Frontal cortex (tissue), 4 donors: ENCODE measurements around the gene C1R. TPM values are rescaled to one million over a fixed set of nuclear protein-coding genes. Genes with fewer than 3 reads are reported as not detected.

ENCODE experiments used
- DNase-seq, 2 donors: peaks; one replicate each; pipeline ENCODE4 v3.0.0; 2012; ENCODE audit warnings: low spot score in 2 of 2
- FAIRE-seq: peaks from 2 replicates; lab custom pipeline; 2012; peaks lifted over from hg19 to GRCh38; lab: Jason Lieb, UNC
- total RNA-seq: library from RNA; depleted of rRNA; stranded (reverse); fragments of >200 nt; gene quantifications from one replicate; pipeline ENCODE4 v1.2.3, GENCODE V29; 2014
- donor health status: control.
- donor health status: control.
- donor health status: control.

C1R gene
- total RNA-seq, 1 donor from 2014 or later, result 3.7 TPM

- DNase-seq, result no peak
- no peak for FAIRE-seq
These were observed 10.3 kb upstream of the C1R start for GRCh38 chr12:7102582-7102981.

DNA sequence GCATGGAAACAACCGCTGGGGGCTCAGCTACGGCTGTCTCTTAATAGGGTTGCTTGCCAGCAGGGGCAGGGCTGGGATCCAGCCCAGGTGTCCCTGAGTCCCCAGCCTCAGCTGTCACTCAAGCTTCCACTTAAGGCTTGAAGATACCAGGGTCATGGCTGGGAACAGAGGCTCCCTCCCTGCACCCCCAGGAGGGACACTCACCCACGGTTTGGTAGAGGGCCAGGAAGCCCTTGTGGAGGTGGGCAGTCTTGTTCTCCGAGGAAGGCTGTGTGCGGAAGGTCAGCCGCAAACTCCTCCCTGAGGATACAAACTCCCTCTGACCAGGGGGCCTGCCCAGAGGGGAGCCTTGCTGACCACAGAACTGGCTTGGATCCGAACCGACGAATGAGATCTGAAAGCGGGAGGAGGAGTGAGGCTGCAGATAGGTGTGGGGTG is 9.5 kb upstream of the C1R start:
- no peak for FAIRE-seq
- no peak for DNase-seq

- DNase-seq, result no peak
- no peak for FAIRE-seq
These were observed 8.9 kb upstream of the C1R start for GRCh38 chr12:7101047-7101693.

DNA sequence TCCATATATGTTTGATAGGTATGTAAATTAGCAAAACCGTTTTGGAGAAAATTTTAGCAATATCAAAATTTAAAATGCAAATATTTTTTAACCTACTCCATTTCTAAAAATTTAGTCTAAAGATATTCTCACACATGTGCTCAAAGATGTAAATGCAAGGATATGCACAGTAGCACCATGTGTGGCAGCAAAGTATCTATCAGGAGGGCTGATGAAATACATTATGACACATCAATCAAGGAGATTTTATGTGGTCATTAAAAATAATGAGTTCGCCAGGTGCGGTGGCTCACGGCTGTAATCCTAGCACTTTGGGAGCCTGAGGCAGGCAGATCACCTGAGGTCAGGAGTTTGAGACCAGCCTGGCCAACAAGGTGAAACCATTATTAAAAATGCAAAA is 8.0 kb upstream of the C1R start:
- DNase-seq (no peak), FAIRE-seq (no peak)

DNA sequence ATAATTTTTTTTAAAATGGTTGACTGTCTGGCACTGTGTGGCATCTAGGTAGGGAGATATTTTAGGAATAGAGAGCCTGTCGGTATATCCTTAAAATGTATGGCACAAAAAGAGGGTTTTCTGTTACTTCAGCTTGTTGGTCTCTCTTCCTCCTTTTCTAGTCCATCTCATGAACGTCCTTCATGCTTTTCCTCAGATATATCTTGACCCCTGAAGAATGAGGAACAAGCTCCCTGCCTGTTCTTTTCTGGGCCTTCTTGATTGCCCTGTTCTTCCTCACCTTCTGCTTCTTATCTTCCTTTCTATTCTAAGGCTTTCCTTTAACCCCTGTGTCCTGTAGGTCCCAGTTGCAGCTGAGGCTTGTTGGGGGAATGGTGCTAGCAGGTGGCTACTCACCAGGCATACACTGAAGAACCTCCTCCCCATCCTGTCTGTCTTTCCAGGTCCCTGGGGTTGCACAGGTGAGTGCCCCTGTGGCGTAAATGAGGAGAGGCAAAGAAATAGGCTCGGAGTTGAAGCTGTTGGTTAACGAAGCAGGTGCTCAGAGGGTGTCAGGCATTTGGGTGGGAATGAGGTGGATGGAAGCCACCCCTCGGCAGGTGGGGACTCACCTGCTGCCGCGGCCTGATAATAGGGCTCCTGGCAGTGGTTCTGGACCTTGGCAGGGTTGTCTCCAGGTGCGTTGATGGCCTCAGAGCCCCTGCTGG is 7.2 kb upstream of the C1R start:
- FAIRE-seq (no peak), DNase-seq (no peak)

DNA sequence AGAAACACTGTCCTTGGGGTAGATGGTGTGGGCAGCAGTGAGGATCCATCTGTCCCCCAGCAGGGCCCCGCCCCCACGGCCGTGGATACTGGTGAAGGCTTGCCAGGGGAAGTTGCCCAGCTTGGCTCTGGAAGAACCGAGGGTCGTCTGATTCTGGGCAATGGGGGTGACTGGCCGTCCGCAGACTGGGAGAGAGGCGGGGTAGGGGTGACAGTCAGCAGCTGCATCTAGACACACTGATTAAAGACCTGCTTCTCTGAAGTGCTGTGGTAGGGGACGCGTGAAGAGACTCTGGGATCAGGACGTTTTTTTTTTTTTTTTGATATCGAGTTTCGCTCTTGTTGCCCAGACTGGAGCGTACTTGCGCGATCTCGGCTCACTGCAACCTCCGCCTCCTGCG is 4.7 kb upstream of the C1R start:
- DNase-seq (no peak), FAIRE-seq (no peak)

DNA sequence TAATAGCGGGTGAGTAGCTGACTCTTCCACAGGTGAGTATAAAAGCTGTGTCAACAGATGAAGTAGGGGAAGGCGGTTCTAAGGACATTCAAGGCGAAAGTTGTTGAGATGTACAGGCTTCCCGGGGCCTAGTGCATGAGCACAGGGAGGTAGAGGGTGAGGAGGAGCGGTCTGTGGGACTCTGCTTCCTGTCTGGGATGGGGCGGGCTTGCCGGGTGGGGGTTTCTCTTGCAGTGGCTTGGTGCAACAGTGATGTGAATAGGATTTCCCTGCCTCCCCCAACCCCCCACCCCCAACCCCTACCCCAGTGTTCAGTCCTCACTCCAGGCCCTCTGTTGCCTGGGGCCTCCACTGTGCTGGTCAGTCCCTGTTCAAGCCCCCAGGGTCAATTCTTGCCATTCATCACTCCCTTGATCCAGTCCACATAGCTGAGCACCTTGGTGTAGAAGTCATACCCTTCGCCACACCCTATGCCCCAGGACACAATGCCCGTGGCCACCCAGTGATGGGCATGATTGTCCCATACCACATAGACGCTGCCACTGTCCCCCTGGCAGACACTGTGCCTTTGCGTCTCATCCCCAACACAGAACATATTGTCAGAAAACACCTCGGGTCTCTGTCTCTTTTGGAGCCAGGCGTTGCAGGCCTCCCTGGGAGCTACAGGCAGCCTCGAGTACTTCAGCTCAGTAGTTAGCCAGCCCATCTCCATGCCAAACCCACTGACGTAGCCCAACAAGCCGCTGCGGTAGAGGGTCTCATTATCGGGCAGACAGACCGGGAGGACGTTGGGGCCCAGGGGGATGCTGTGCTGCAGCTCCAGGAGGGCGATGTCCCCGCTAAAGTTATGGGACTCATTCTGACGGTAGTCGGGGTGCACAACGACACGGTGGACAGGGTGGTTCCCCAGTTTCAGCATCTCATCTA is 4.0 kb upstream of the C1R start:
- no peak for DNase-seq
- no peak for FAIRE-seq

- FAIRE-seq (no peak), DNase-seq (no peak)
These were observed 1.6 kb upstream of the C1R start for GRCh38 chr12:7093892-7094291.

DNA sequence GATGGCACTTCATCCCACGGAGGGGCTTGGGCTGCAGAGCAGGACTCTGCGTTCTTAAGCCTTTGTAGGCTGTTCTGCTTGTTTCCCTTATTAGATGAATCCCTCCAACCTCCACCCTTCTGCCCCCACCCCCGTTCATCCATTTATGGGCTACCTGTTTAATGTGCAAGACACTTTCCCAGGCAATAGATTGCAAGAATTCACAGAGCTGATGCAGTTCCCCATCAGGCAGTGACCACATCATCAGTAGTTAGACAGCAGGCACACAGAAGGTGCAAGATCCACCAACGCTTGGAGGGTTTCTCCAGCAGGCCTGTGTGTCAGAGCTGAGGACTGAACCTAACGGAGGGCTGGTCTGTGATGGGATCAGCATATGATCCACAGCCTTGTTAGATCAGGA is 1.2 kb upstream of the C1R start:
- FAIRE-seq (no peak), DNase-seq (no peak)

DNA sequence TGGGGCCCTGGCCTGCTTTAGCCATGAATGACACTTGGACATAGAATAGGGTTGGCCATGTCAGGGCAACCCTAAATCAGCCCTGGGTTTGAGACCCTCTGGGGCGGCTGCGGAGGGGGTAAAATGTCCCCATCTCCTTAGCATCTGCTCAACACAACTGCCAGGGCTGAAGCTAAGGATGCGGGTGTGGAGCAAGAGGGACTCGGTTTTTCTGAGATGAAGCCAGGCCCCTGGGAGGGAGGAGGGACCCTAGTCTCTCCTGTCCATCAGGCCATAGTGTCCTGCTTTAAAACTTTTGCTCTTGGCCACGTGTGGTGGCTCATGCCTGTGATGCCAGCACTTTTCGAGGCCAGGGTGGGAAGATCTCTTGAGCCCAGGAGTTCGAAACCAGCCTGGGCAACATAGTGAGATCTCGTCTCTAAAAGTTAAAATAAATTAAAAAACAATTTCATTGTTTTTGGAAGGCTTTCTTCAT is 778 bp upstream of the C1R start:
- FAIRE-seq, result no peak
- DNase-seq, result no peak

GRCh38 chr12:7091660-7092228 is 501 bp downstream of the C1R start:
- no peak for FAIRE-seq
- no peak for DNase-seq

DNA sequence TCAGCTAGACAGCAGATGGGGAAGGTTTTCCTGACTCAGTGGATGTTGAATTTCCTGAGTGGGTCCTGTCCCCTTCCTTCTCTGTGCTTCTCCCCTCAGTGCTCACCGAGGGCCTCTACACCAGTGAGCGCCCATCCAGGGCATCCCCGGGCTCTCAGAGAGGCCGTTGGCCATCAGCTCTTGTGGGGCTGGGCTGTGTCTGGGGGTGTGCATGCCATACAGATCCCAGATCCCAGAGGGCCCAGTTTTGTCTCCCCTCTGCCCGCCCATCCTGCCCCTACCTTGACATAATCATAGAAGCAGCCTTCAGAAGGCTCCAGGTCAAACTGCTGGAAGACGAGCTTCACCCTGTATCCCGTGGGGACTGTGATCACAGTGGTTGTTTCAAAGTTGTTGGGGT is 1.1 kb downstream of the C1R start:
- no peak for FAIRE-seq
- DNase-seq, result no peak

- FAIRE-seq, result no peak
- no peak for DNase-seq
These were observed 1.8 kb downstream of the C1R start for GRCh38 chr12:7090222-7090998.

DNA sequence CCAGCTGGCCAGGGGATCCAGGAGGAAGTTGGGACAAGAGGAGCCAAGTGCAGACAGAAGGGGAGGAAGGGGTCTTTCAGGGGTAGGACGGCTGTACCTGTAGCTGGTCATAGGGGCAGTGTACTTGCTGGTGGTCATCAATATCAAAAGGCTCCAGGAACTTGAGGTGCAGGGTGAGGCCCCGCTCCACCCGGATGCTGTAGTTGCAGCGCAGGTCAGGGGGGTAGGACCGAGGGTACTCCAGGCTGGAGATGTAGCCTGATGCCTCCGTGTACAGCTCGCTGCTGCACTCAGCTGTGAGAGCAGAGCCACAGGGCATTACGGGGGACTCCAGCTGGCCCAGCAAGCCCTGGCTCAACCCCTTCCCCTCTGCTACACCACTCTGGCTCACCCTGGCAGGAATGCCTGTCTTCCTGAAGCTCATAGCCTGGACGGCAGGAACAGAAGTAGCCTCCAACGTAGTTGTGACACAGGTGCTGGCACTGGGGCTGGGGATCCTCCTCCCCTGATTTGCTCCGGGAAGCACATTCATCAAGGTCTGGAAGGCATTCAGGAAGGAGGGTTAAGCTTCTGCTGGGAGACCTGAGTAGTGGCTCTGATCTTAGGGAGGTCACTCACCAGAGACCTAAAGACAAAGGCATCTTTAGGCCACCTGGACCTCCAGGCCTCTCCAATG is 2.9 kb downstream of the C1R start:
- DNase-seq (no peak), FAIRE-seq (no peak)

- FAIRE-seq, result no peak
These were observed 9.1 kb downstream of the C1R start for GRCh38 chr12:7083125-7083524.

GRCh38 chr12:7081037-7081436 is 11.2 kb downstream of the C1R start:
- no peak for FAIRE-seq
- no peak for DNase-seq

More at GRCh38 chr12:7083125-7083524, 9.1 kb downstream of the C1R start:
- DNase-seq, result no peak

- FAIRE-seq, result no peak
- DNase-seq, result no peak
These were observed 12.5 kb downstream of the C1R start for GRCh38 chr12:7079826-7080125.

DNA sequence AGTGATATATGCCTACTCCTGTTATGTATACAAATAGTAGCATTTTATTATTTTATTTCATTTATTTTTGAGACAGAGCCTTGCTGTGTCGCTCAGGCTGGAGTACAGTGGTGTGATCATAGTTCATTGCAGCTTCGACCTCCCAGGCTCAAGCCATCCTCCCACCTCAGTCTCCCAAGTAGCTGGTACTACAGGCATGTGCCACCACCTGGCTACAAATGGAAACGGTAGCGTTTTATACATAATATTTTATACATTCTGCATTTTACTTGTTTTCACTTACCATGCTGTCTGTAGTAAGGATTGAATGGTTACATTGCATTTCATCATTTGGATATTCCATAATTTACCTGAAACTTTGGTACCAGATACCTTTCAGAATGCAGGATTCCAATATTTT is 14.1 kb downstream of the C1R start:
- FAIRE-seq, result no peak
- DNase-seq, result no peak

- FAIRE-seq, result no peak
- no peak for DNase-seq
These were observed 15.8 kb downstream of the C1R start for GRCh38 chr12:7076493-7076892.
